A549 (cell line): ENCODE measurements around the gene HES6.

Source experiments
- BHLHE40 ChIP-seq: IDR thresholded peaks from 2 replicates; pipeline ENCODE4 v1.6.1; 2012; ENCODE audit warnings: low read depth, low read length, inconsistent platforms
- EP300 ChIP-seq, 2 experiments: fragments of >200 bp; sonication (Bioruptor Twin); formaldehyde crosslinking; IDR thresholded peaks; 2 replicates in 1 of 2; 3 replicates in 1 of 2; pipeline ENCODE4 v1.6.1; 2016 to 2017
- ESRRA ChIP-seq: fragments of 150-350 bp; IDR thresholded peaks from 2 replicates; pipeline ENCODE4 v1.6.1; 2014; ENCODE audit warnings: mild to moderate bottlenecking, low read length, borderline replicate concordance
- FOSL2 ChIP-seq, 2 experiments: fragments of 450-650 bp in 1 of 2; fragments of >200 bp in 1 of 2; sonication (Bioruptor Twin) in 1 of 2; formaldehyde crosslinking; IDR thresholded peaks; 2 replicates each; pipeline versions ENCODE4 v1.5.0 to v1.6.1; 2016 to 2020; ENCODE audit warnings: mild to moderate bottlenecking in 1 of 2, moderate library complexity in 1 of 2
- JUN ChIP-seq, 2 experiments: fragments of >200 bp; sonication (Bioruptor Twin); formaldehyde crosslinking; IDR thresholded peaks; 2 replicates in 1 of 2; 3 replicates in 1 of 2; pipeline ENCODE4 v1.6.1; 2016 to 2017
- KDM1A ChIP-seq: fragments of 200-600 bp; sonication (generic); IDR thresholded peaks from 2 replicates; pipeline ENCODE4 v1.6.1; 2016; ENCODE audit warnings: low read depth, mild to moderate bottlenecking
- MAZ ChIP-seq: fragments of 150-350 bp; IDR thresholded peaks from 2 replicates; pipeline ENCODE4 v1.6.1; 2014; ENCODE audit warnings: antibody characterized with exemption, low read depth, low read length, borderline replicate concordance
- NFE2L2 ChIP-seq: fragments of 150-350 bp; conservative IDR thresholded peaks from 2 replicates; pipeline ENCODE4 v1.6.1; 2014; ENCODE audit warnings: low read length
- PHF8 ChIP-seq: fragments of 200-600 bp; sonication (generic); IDR thresholded peaks from 2 replicates; pipeline ENCODE4 v1.6.1; 2016; ENCODE audit warnings: low read depth, mild to moderate bottlenecking, antibody characterized with exemption, moderate library complexity, borderline replicate concordance
- RCOR1 ChIP-seq: fragments of 150-350 bp; IDR thresholded peaks from 2 replicates; pipeline ENCODE4 v1.6.1; 2014; ENCODE audit warnings: antibody characterized with exemption, low read length, low read depth
- SMC3 ChIP-seq: fragments of >200 bp; sonication (Bioruptor Twin); formaldehyde crosslinking; IDR thresholded peaks from 3 replicates; pipeline ENCODE4 v1.6.1; 2018; ENCODE audit warnings: inconsistent platforms
- TF ChIP-seq, protein P1 (sequence below): fragments of >200 bp; sonication (Bioruptor Twin); formaldehyde crosslinking; IDR thresholded peaks from 3 replicates; pipeline ENCODE4 v1.5.1; 2016
- TF ChIP-seq, protein P2 (sequence below): IDR thresholded peaks from 2 replicates; pipeline ENCODE4 v1.6.1; 2012

DNA sequence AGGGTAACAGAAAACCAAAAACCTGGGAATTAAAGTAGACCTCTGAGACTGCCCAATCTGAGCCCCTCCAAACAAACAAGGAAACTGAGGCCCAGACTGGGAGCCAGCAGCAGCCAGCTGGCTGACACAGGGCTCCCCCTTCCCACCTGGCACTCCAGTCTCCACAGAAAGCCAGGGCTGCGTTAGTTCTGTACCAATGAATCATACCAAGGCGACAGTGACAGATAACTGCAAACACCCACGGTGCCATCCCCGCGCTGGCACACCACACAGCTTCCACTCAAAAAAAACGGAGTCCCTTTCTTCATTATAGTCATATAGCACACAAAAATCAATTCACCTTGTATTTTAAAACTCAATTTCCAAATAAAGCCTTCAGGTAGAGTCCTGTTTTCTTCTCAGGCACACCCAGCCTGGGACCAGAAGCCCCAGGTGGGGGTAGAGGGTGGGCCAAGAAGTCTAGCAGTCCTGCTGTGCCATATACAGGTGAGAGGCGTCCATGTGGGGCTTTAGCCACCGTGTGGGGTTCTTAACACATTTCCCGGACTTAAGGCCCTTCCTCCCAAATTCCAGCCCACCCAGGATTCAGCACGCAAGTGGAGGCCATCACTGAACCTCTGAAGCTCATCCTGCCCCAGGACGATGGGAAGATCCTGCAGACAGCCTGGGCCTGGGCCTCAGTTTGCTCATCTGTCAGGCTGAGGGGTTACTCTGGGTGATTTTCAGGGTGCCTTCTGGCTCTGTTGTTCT is 47.3 kb upstream of the HES6 start:
- TF ChIP-seq, protein P1, sequence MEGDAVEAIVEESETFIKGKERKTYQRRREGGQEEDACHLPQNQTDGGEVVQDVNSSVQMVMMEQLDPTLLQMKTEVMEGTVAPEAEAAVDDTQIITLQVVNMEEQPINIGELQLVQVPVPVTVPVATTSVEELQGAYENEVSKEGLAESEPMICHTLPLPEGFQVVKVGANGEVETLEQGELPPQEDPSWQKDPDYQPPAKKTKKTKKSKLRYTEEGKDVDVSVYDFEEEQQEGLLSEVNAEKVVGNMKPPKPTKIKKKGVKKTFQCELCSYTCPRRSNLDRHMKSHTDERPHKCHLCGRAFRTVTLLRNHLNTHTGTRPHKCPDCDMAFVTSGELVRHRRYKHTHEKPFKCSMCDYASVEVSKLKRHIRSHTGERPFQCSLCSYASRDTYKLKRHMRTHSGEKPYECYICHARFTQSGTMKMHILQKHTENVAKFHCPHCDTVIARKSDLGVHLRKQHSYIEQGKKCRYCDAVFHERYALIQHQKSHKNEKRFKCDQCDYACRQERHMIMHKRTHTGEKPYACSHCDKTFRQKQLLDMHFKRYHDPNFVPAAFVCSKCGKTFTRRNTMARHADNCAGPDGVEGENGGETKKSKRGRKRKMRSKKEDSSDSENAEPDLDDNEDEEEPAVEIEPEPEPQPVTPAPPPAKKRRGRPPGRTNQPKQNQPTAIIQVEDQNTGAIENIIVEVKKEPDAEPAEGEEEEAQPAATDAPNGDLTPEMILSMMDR = no peak
- TF ChIP-seq PHF8 (no peak), RCOR1 (no peak), EP300 (IDR thresholded peaks at IDR 0.05) (no peak), ESRRA (0 out of 2 replicates have a peak, but pooled peaks have one; percentile 23), BHLHE40 (no peak), JUN (IDR thresholded peaks at IDR 0.05) (no peak), FOSL2 (IDR thresholded peaks at IDR 0.05) (no peak), FOSL2 (CRISPR knock-in tag; IDR thresholded peaks at IDR 0.05) (no peak), NFE2L2 (no peak), MAZ (no peak), KDM1A (no peak), SMC3 (no peak)
- TF ChIP-seq, protein P2, sequence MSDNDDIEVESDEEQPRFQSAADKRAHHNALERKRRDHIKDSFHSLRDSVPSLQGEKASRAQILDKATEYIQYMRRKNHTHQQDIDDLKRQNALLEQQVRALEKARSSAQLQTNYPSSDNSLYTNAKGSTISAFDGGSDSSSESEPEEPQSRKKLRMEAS = no peak
